HepG2 (cell line): ENCODE measurements around the gene FBXO5. TPM values are rescaled to one million over a fixed set of nuclear protein-coding genes. Genes with fewer than 3 reads are reported as not detected.

Experiments used
- ATF4 ChIP-seq, 2 experiments: fragments of 450-650 bp in 1 of 2; sonication (generic) in 1 of 2; formaldehyde crosslinking; IDR thresholded peaks; 2 replicates each; pipeline versions ENCODE4 v1.5.0 to v1.8.0; 2020 to 2022; ENCODE audit warnings: mild to moderate bottlenecking in 1 of 2, missing genetic modification reagents in 1 of 2
- GABPB1 ChIP-seq: IDR thresholded peaks from 2 replicates; pipeline ENCODE4 v1.6.1; 2016; ENCODE audit warnings: mild to moderate bottlenecking, missing genetic modification reagents, moderate library complexity, missing compliant biosample characterization
- HDAC2 ChIP-seq: sonication (generic); formaldehyde crosslinking; IDR thresholded peaks from 2 replicates; pipeline ENCODE4 v1.4.0; 2020; ENCODE audit warnings: missing genetic modification reagents
- HMGXB3 ChIP-seq: sonication (generic); formaldehyde crosslinking; IDR thresholded peaks from 2 replicates; pipeline ENCODE4 v1.4.0; 2020; ENCODE audit warnings: missing genetic modification reagents, borderline replicate concordance
- MNT ChIP-seq: fragments of 450-650 bp; IDR thresholded peaks from 2 replicates; pipeline ENCODE4 v1.6.1; 2016
- NFIC ChIP-seq: IDR thresholded peaks from 2 replicates; pipeline ENCODE4 v1.6.1; 2012; ENCODE audit warnings: mild to moderate bottlenecking, low read length, inconsistent platforms
- REST ChIP-seq, 2 experiments: IDR thresholded peaks; 2 replicates each; pipeline ENCODE4 v1.6.1; 2011 to 2012; ENCODE audit warnings: low read length in 2 of 2, borderline replicate concordance in 1 of 2, low read depth in 1 of 2, mild to moderate bottlenecking in 1 of 2, moderate library complexity in 1 of 2
- STAT5B ChIP-seq: sonication (generic); formaldehyde crosslinking; IDR thresholded peaks from 2 replicates; pipeline ENCODE4 v1.4.0; 2020; ENCODE audit warnings: missing genetic modification reagents
- UBTF ChIP-seq: sonication (generic); formaldehyde crosslinking; IDR thresholded peaks from 2 replicates; pipeline ENCODE4 v1.4.0; 2020; ENCODE audit warnings: mild to moderate bottlenecking, missing genetic modification reagents
- ZNF510 ChIP-seq: sonication (generic); formaldehyde crosslinking; IDR thresholded peaks from 2 replicates; pipeline ENCODE4 v1.4.0; 2020; ENCODE audit warnings: low read depth, mild to moderate bottlenecking, missing genetic modification reagents
- ZNF639 ChIP-seq: conservative IDR thresholded peaks from 2 replicates; pipeline ENCODE4 v1.6.1; 2018; ENCODE audit warnings: missing genetic modification reagents
- ZNF761 ChIP-seq: sonication (generic); formaldehyde crosslinking; conservative IDR thresholded peaks from 2 replicates; pipeline ENCODE4 v1.4.0; 2020; ENCODE audit warnings: mild to moderate bottlenecking, missing genetic modification reagents
- polyA plus RNA-seq, 8 experiments: library from polyadenylated mRNA; depleted of rRNA in 3 of 8; stranded (reverse) in 7 of 8; unstranded in 1 of 8; fragments of >200 nt; fragmentation: Illumina TruSeq in 4 of 8; extraction: Trizol in 4 of 8; gene quantifications; 2 replicates each; pipeline versions ENCODE4 v1.2.1 to v1.2.3, GENCODE V29; 2011 to 2016; ENCODE audit warnings: low read depth in 4 of 8, missing spikeins in 1 of 8, mixed read lengths in 1 of 8; ENCODE audit not compliant: insufficient read depth in 1 of 8
- total RNA-seq, 5 experiments: library from RNA; depleted of rRNA; stranded (reverse); fragments of >200 nt; fragmentation: Illumina TruSeq; extraction: Trizol; gene quantifications; 2 replicates each; pipeline ENCODE4 v1.2.3, GENCODE V29; 2016; ENCODE audit warnings: low read depth in 1 of 5

Gene FBXO5
- total and polyA plus RNA-seq, 2 of the 13 experiments (the other 11 are each of a cell fraction or from before 2014, with no cell fraction given) = 15.8 to 41.5 TPM

- TF ChIP-seq GABPB1 (CRISPR knock-in tag) (peak; percentile 88), ZNF510 (CRISPR knock-in tag) (peak; percentile 98), MNT (peak; percentile 87), REST (IDR thresholded peaks at IDR 0.05; ENCODE audit: borderline replicate concordance in 1 of 2, low read depth in 1 of 2, low read length in 2 of 2) (no peak; a peak in 1 of 4 replicates), ATF4 (CRISPR knock-in tag; IDR thresholded peaks at IDR 0.05) (peak in 1 of 2 experiments; percentile 59; a peak in 2 of 4 replicates), HDAC2 (peak; percentile 76), STAT5B (CRISPR knock-in tag) (no peak), ZNF761 (CRISPR knock-in tag) (peak; percentile 96), HMGXB3 (0 out of 2 replicates have a peak, but pooled peaks have one; percentile 15), ZNF639 (CRISPR knock-in tag) (peak; percentile 49), UBTF (CRISPR knock-in tag) (peak; percentile 43; the same call in 1 of the 2 replicates), NFIC (no peak)
Observed at GRCh38 chr6:152982904-152983636, at the start of gene FBXO5 (continued).
